ENCODE results near the gene CRACDL.
"Not testable (repeated sequence)": the region's sequence is repeated elsewhere in the genome, so short reads cannot be mapped to it uniquely, and the experiment has no call there.

The CRACDL gene

DNA sequence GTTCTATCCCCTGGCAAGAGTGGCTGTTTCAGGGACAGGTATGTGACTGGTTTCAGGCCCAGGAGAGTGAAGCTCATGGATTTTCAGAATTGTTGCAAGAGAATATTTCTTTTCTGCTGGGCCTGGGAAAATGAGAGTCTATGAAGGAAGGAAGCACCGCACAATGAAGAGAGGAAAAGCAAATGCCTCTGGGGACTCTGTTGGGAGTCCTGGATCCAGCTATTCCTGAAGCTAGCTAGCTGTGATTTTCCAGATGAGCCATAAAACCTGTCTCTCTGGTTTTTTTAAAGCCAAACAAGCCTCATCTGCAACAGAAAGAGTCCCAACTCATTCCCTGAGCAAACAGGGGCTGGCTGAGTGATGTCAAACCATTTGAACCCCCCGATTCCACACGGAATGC is 53.7 kb downstream of the CRACDL start:
- no peak for DNase-seq

GRCh38 chr2:98881153-98881650 is 54.8 kb downstream of the CRACDL start:
- no peak for DNase-seq

DNA sequence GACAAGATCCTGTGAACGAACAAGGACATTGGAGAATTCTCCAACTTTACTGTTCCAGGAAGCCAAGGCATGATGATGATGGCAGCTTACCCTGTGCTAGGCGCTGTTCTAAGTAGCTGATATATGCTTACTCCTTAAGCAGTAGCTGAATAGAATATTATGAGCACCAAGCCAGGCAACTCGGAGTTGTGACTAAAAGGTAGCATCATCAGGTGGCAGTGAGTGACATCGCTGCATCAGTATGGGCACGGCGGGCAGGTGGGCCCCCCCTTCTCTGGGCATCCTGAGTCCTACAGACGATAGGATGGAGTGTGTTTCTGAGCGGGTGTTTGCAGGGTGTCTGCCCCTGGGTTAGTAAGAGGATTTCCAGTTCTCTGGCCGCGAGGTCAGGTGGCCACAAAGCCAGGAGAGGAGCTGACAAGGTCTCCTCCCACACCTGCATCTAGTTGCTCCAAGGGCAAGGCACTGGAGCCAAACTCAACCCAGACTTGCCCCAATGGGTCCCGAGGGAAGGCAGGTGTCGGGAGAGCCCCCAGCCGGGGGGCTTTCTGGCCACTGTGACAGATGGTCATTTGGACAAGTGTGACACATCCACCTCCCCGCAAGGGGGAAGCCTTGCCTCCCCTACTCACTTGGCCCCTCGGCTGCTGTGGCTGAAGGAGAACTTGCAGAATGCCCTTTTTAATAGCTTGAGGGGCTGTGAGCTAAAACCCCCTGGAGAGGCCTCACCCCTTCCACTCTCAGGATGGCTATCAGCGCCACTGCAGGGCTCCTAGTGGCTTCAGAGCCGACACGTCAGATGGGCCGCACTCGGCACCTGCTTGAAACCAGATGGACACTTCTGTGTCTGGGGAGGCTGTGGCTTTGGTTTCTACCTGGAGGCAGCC is 55.5 kb downstream of the CRACDL start:
- no peak for DNase-seq

GRCh38 chr2:98877658-98878057 is 58.4 kb downstream of the CRACDL start:
- not testable (repeated sequence) for DNase-seq

DNA sequence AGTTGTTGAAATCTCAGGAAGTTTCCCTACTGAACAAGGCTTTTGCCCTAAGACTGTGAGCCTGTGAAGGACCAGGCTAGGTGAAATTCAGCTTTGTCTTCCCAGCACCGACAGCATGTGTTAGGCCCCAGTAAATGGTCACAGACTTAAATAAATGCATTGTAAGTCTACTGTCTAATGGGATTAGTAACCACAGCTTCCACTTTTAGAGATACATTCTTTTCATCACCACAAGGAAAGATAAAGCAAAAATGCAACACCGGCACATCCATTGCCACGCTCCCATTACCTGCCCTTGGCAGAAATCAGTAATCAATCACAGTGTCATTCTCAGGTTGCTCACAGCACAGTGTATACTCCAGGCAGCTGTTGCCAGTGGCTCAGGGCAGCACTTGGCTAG is 59.3 kb downstream of the CRACDL start:
- no peak for DNase-seq

- DNase-seq, result no peak
Measured at GRCh38 chr2:98875746-98876145, 60.3 kb downstream of the CRACDL start.

DNA sequence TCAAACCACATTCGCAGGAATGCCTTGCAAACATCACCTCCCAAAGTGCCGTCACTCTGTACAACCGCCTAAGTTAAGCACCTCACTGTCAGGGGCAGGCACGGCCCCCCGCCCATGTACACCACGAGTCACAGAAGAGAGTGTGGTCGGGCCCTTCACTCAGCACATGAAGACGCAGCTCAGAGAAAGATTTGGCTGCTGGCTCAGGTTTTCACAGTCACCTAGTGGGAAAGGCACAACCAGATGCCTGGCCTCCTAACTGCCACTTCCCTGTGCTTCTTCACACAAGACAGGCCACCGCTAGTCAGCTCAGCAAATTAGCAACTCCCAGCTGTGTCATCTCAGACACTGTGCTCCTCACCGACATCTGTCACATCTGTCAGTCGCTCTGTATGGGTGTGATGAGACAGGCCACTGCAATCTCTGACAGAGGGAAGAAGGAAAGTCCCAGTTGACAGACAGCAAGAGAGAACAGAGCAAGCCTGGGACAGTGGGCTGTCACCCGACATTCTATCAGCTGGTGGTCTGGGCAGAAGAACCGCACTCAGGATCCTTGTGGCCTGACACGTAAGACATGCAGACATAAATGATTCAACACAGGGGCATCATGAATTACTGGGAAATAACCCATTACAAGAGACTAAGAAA is 60.8 kb downstream of the CRACDL start:
- DNase-seq, result no peak

DNA sequence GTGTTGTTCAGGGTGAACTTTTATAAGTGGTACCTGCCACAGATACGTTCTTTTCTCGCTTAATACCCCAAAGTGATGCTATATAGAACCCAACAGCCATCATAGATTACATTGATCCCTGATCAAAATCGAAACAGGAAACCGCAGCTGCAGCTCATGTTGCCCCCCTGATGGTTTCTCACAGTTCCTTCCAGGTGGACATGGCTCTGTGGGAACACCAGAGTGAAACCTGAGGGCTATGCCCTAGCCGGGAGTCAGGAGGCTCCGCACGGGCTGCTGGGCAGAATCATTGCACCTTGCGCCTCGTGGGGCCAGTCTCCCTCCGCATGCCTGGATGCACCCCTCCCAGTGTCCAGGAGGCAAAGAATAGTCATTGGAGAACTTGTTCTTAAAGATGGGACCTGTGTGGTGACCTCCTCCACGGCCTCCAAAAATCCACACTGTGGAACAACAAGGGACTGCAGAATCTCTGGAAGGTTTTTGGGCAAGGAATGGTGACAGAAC is 61.8 kb downstream of the CRACDL start:
- no peak for DNase-seq

DNA sequence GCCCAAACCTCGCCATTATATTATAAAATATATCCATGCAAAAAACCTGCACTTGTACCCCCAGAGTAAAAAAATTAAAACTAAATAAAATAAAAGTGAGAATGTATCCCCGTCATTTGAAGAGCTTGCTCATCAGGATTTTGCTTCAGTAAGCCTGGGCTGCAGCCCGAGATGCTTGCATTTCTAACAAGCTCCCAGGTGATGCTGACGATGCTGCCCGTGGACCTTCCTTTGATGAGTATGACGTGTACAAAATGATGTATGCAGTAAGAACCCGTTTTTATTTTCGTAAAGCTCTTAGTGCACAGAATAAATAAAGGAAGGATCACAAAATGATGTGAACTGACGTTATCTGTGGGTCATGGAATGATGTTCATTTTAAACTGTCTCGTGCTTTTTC is 63.5 kb downstream of the CRACDL start:
- no peak for DNase-seq

GRCh38 chr2:98871506-98871905 is 64.5 kb downstream of the CRACDL start:
- no peak for DNase-seq

DNA sequence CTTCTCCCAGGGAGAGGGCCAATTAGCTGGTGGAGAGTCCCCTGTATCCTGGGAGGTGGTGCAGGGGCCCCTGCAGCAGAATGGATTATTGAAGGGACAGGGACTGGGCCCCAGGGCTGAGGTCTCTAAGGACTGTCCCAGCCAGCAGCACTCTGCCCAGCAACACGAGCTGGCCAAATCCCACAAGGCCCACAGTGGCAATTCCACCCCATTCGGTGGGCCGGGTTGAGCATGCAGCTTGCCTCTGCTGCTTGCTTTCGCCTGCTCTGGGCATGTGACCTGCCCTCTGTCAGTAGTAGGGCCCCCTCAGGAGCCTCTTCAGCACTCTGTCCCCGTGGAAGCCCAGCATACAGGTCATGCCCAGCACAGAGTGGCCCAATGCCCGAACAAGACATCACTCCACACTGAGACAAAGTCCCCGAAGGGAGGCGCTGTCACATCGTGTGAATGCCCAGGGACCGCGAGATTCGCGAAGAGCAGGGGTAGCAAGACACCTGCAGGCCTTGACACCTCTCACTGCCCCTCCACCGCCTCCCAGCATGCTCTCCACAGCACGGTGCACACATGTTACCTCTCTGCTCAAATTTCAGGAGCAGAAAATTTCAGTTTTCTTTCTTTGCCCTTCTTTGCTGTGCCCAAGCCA is 65.4 kb downstream of the CRACDL start:
- DNase-seq, result no peak

- DNase-seq, result no peak
Measured at GRCh38 chr2:98869870-98870269, 66.2 kb downstream of the CRACDL start.

DNA sequence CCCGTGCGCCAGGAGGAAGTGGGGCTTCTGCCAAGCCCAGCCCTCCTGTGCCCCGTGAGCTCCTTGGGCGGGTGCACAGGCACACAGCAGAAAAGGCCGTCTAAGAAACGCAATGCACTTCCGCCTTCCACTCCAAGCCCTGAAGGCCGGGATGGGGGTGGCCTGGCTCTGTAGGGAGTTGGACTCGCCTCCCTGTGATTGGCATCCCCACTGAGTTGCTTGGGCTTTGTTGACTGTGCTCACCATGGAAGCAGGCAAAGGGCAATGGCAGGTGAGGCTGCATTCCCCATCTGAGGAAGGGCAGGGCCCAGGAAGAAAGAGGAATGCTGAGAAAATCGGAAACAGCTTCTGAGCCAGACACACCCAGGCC is 66.8 kb downstream of the CRACDL start:
- no peak for DNase-seq

DNA sequence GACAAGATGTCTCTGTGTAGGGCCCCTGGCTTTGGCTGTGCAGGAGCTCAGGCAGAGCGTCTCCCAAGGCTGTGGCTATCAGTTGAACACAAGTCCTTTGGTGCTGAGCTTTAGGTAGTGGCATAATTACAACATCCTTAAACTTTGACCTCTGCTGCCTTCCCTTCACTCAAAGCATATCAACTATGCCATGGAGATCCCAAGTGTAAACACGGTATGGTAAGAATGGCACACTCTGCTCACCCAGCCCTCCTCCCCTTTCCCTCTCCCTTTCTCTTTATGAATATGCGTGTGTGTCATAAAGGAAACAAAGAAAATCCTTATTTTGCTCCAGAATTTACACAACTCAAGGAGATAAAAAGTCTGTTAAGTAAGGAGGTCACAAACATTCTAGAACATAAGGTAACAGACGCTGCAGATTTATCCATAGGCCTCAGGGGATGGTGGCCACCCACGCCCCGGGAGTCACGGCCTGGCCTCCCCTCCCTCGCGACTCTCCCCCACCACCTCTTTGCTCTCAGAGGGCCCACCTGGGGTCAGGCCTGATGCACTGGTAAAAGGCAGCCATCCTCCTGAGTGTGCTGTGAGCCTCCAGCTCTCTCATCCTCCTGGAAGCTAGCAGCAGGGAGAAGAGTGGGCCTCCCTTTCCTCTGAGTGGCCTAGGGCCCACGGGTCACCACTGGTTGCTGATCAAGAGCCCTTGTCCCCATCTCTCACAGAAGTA is 67.3 kb downstream of the CRACDL start:
- no peak for DNase-seq

DNA sequence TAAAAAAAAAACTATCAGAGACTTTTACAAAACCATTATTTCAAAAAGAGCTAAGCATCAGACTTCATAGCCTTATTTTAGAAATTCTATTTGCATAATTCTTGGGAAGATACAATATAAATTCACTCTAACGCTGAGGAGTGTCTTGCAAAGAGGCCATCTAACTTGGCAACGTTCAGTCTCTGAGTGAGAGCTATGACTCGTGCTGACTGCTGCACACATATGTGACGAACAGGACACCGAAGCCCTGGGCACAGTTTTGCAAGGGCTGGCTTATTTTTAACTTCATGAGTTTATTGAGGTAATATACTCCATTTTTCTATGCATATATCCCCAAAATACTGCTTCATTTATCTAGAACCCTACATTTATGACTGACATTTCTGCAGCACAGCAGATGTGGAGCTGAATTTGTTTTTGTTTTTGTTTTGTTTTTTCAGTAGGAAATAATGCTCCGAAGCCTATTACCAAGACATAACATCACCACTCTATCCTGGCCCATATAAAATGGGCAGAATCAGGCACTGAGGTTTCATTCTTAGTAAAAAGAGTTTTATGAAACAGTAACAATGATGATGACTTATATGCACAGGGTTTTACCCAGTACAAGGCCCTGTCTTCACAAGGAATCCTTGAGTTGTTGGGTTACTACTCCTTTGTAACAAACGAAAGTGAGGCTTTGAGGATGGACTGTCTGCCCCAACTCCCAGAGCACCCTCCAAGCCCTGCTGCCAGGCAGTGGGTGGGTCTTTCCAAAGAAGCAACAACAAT is 68.3 kb downstream of the CRACDL start:
- no peak for DNase-seq

DNA sequence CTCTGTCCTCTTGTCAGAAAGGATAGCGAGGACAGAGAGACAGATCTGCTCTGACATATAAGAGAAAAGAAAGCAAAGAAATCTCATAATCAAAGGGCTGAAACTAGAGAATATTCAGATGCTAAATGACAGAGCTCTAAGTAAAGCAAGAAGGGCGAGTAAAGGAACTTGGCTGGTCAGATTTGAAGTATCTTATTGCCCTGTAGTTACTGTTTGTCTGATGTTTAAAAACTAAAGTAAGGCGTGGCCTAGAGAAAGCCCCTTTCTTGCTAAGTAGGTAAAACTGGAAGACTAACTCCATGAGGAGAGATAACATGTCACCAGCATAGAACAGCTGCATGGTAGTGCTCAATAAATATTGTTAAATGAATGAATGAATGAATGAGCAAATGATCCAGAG is 70.0 kb downstream of the CRACDL start:
- no peak for DNase-seq

DNA sequence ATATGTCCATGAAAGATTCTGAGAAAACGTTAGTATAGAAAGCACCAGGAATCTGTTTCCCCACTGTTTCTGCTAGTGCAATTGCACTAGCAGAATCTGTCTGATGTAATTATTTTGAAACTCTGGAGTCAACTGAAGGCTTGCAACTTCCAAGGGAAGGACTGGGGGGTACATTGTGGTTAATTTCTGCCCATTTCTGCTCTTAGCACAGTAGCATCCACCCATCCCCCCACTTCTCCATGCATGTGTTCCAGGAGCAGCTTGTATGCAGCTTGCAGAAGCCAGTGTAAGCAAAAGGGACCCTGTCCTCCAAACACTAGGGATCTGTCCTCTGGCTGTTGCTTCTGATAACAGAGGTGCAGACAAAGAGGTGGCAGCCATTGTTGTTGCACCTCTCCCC is 74.4 kb downstream of the CRACDL start:
- no peak for DNase-seq

DNA sequence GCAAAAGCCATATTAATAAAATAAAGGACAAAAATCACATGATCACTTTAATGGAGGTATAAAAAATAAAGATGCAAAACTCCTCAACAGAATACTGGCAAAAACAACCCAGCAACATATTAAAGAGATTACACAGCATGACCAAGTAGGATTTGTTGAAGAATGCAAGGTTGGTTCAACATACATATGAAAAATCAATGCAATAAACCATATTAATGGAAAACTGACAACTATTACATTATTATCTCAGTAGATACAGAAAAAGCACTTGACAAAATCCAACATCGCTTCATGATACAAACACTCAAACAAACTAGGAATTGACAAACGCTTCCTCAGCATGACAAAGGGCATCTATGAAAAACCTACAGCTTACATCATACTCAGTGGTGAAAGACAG is 76.7 kb downstream of the CRACDL start:
- DNase-seq, result no peak

DNA sequence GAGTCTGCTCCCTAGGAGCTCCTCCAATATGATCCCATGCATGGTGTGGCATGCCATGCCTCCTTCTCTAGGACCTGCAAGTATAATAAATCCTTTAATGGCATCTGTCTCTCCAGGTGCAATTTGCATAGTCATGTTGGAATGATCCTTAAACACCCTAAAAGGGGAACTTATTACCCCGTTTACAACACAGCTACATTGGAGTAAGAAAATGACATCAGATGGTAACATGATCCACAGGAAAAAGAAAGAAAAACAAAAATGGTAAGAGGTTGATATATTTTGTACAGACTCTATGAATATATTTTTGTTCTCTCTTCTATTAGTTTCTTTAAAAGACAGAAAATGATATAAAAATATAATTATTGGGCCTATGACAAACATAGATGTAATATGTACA is 79.0 kb downstream of the CRACDL start:
- DNase-seq, result no peak

DNA sequence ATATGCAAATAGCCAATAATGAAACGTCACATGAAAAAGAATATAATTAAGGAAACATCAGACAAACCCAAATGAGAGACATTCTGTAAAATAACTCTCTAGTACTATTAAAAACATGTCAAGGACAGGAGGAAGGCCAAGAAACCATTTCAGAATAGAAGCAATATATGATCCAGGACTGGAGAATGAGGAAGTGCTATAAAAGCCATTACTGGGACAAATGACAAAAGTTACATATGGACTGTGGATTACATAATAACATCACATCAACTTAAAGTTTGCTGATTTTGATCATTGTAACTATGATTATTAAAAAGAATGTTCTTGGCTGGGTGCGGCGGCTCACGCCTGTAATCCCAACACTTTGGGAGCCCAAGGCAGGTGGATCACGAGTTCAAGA is 81.3 kb downstream of the CRACDL start:
- no peak for DNase-seq

- no peak for DNase-seq
Measured at GRCh38 chr2:98852932-98853331, 83.1 kb downstream of the CRACDL start.

DNA sequence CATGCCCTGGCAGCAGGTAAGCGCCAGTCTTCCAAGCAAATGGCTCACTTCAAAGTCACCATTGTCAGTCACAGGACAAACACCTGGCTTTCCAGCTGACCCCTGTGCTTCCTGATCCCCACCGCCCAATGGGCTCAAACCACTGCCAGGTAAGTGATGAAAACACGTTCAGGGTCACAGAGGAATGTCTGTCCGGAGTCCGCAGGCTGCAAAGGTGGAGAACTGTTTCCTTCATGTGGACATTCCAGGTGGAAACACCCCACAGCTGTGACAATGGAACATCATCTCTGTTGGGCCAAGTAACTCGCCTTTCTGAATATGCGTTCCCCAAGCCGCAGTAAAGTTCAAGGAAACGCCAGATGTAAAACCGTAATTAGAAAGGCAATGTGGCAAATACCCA is 86.0 kb downstream of the CRACDL start:
- no peak for DNase-seq

Data from kidney glomerular epithelial cell (primary cell).